TTC549 (cell line): ENCODE measurements around the gene WDR1.

Experiments
- FAIRE-seq: peaks from 2 replicates; lab custom pipeline; 2012; peaks lifted over from hg19 to GRCh38; lab: Jason Lieb, UNC

Gene WDR1

GRCh38 chr4:10036807-10037342, 79.7 kb downstream of the WDR1 start:
- FAIRE-seq = no peak

GRCh38 chr4:10035130-10035529, 81.5 kb downstream of the WDR1 start:
- FAIRE-seq = no peak

- no peak for FAIRE-seq
These were observed 81.9 kb downstream of the WDR1 start for GRCh38 chr4:10034612-10035104.

GRCh38 chr4:10034136-10034535, 82.5 kb downstream of the WDR1 start:
- no peak for FAIRE-seq

- no peak for FAIRE-seq
These were observed 83.3 kb downstream of the WDR1 start for GRCh38 chr4:10033191-10033881.

GRCh38 chr4:10032625-10033024, 84.0 kb downstream of the WDR1 start:
- no peak for FAIRE-seq

- FAIRE-seq = no peak
These were observed 84.7 kb downstream of the WDR1 start for GRCh38 chr4:10031668-10032590.

- FAIRE-seq = no peak
These were observed 85.5 kb downstream of the WDR1 start for GRCh38 chr4:10030972-10031667.

- FAIRE-seq = no peak
These were observed 87.2 kb downstream of the WDR1 start for GRCh38 chr4:10029403-10029802.

- FAIRE-seq = no peak
These were observed 87.7 kb downstream of the WDR1 start for GRCh38 chr4:10028910-10029309.

- no peak for FAIRE-seq
These were observed 90.1 kb downstream of the WDR1 start for GRCh38 chr4:10026485-10026884.

GRCh38 chr4:10025230-10025806, 91.3 kb downstream of the WDR1 start:
- no peak for FAIRE-seq
